ENCODE data around the gene MAP3K14. TPM values are rescaled to one million over a fixed set of nuclear protein-coding genes. Genes with fewer than 3 reads are reported as not detected.
"Not testable (repeated sequence)": the region's sequence is repeated elsewhere in the genome, so short reads cannot be mapped to it uniquely, and the experiment has no call there.

Gene MAP3K14
- total RNA-seq, 1 donor from 2014 or later, result 5.7 TPM

- no peaks in the 10 kb centered on the region for H3K9me3 Mint-ChIP-seq (ENCODE audit: unreplicated experiment)
- no peaks in the 10 kb centered on the region for H3K27me3 Mint-ChIP-seq (ENCODE audit: unreplicated experiment)
- H3K36me3 Mint-ChIP-seq (ENCODE audit: unreplicated experiment), result peaks cover 14% of the 10 kb centered on the region
- H3K27ac Mint-ChIP-seq (ENCODE audit: unreplicated experiment), result no peak overlapping the region
- no peaks in the 10 kb centered on the region for H3K4me1 Mint-ChIP-seq (ENCODE audit: low read depth, unreplicated experiment)
- TF ChIP-seq, protein P1, sequence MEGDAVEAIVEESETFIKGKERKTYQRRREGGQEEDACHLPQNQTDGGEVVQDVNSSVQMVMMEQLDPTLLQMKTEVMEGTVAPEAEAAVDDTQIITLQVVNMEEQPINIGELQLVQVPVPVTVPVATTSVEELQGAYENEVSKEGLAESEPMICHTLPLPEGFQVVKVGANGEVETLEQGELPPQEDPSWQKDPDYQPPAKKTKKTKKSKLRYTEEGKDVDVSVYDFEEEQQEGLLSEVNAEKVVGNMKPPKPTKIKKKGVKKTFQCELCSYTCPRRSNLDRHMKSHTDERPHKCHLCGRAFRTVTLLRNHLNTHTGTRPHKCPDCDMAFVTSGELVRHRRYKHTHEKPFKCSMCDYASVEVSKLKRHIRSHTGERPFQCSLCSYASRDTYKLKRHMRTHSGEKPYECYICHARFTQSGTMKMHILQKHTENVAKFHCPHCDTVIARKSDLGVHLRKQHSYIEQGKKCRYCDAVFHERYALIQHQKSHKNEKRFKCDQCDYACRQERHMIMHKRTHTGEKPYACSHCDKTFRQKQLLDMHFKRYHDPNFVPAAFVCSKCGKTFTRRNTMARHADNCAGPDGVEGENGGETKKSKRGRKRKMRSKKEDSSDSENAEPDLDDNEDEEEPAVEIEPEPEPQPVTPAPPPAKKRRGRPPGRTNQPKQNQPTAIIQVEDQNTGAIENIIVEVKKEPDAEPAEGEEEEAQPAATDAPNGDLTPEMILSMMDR (IDR thresholded peaks at IDR 0.05; ENCODE audit: partially characterized antibody, unreplicated experiment), result no peak
- DNase-seq, result no peak
- H3K4me3 Mint-ChIP-seq (ENCODE audit: unreplicated experiment), result no peak overlapping the region
These were observed 35.0 kb upstream of the MAP3K14 start for GRCh38 chr17:45351831-45352230.

DNA sequence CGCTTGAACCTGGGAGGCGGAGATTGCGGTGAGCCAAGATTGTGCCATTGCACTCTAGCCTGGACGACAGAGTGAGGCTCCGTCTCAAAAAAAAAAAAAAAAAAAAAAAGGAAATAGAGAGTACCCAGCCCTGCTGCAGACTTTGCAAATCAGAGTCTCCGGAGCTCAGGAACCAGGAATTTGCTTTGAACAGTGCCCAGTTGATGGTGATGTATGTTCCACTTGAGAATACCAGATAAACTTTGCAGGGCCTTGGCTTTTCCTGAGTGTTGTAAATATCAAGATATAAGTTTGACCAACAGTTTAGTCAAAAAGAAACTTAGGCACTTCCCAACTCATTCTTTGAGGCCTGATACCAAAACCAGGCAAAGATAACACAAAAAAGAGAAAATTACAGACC is 30.6 kb upstream of the MAP3K14 start:
- H3K4me3 Mint-ChIP-seq (ENCODE audit: unreplicated experiment), result no peak overlapping the region
- peaks cover under 1% of the 10 kb centered on the region for H3K27me3 Mint-ChIP-seq (ENCODE audit: unreplicated experiment)
- TF ChIP-seq, protein P1 (IDR thresholded peaks at IDR 0.05; ENCODE audit: partially characterized antibody, unreplicated experiment), result no peak
- DNase-seq, result no peak
- no peaks in the 10 kb centered on the region for H3K4me1 Mint-ChIP-seq (ENCODE audit: low read depth, unreplicated experiment)
- peaks cover 2% of the 10 kb centered on the region for H3K9me3 Mint-ChIP-seq (ENCODE audit: unreplicated experiment)
- H3K36me3 Mint-ChIP-seq (ENCODE audit: unreplicated experiment), result peaks cover 14% of the 10 kb centered on the region
- no peak overlapping the region for H3K27ac Mint-ChIP-seq (ENCODE audit: unreplicated experiment)

GRCh38 chr17:45346216-45347015 is 29.6 kb upstream of the MAP3K14 start:
- TF ChIP-seq, protein P1 (IDR thresholded peaks at IDR 0.05; ENCODE audit: partially characterized antibody, unreplicated experiment), result no peak
- no peaks in the 10 kb centered on the region for H3K4me1 Mint-ChIP-seq (ENCODE audit: low read depth, unreplicated experiment)
- no peak overlapping the region for H3K4me3 Mint-ChIP-seq (ENCODE audit: unreplicated experiment)
- H3K27me3 Mint-ChIP-seq (ENCODE audit: unreplicated experiment), result peaks cover 2% of the 10 kb centered on the region
- DNase-seq, result no peak
- peaks cover 2% of the 10 kb centered on the region for H3K9me3 Mint-ChIP-seq (ENCODE audit: unreplicated experiment)
- peaks cover 6% of the 10 kb centered on the region for H3K36me3 Mint-ChIP-seq (ENCODE audit: unreplicated experiment)
- H3K27ac Mint-ChIP-seq (ENCODE audit: unreplicated experiment), result no peak overlapping the region

DNA sequence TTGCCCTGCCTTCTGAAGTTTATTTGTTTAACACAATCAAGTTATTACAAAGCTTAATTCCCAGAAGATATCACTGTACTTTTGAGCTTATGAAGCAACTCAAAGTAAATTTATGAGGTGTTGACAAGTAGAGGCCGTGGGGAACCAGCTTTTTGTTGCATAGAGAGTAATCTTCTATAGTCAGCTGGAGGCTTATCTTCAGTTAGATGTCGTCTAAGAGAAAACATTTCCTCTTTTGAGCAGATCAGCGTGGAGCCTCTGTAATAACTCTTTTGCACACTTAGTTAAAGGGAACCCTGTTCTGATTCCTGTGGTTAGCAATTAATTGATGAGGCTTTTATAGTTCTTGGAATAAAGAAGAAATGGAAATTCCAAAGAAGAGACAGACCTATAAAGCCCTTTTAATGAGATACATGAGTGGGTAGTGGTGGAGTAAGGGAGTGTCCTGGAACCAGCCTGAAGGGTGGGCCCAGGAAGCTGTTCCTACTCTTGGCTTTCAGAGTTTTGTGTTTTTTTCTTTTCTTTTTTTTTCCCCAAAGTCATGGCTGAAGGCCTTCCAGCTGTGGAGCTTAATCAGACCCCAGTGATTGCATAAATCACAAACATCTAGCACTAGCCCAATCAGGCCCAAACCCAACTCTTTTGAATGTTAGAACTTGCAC is 28.9 kb upstream of the MAP3K14 start:
- TF ChIP-seq, protein P1 (IDR thresholded peaks at IDR 0.05; ENCODE audit: partially characterized antibody, unreplicated experiment), result no peak
- Mint-ChIP-seq H3K4me1 (ENCODE audit: low read depth, unreplicated experiment) (no peaks in the 10 kb centered on the region), H3K9me3 (ENCODE audit: unreplicated experiment) (peaks cover 2% of the 10 kb centered on the region), H3K36me3 (ENCODE audit: unreplicated experiment) (no peaks in the 10 kb centered on the region), H3K27ac (ENCODE audit: unreplicated experiment) (no peak overlapping the region), H3K27me3 (ENCODE audit: unreplicated experiment) (peaks cover 2% of the 10 kb centered on the region), H3K4me3 (ENCODE audit: unreplicated experiment) (no peak overlapping the region)
- DNase-seq, result no peak

DNA sequence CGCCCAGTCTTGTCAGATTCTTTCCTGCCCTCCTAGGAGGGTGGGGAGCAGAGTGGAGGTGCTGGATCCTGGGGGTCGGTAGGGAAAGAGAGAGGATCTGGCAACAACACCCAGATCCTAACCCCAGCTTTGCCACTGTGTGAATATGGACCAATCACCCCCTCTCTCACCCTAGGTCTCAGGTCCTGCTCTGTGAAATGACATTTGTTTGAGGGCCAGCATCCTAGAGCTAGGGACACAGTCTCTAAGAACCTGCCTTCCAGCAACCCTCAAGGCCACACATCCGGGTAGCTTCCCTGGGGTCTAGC is 28.4 kb upstream of the MAP3K14 start:
- H3K27me3 Mint-ChIP-seq (ENCODE audit: unreplicated experiment), result peaks cover 2% of the 10 kb centered on the region
- H3K4me3 Mint-ChIP-seq (ENCODE audit: unreplicated experiment), result no peak overlapping the region
- H3K4me1 Mint-ChIP-seq (ENCODE audit: low read depth, unreplicated experiment), result no peaks in the 10 kb centered on the region
- no peaks in the 10 kb centered on the region for H3K36me3 Mint-ChIP-seq (ENCODE audit: unreplicated experiment)
- no peak for DNase-seq
- H3K9me3 Mint-ChIP-seq (ENCODE audit: unreplicated experiment), result peaks cover 2% of the 10 kb centered on the region
- H3K27ac Mint-ChIP-seq (ENCODE audit: unreplicated experiment), result no peak overlapping the region
- TF ChIP-seq, protein P1 (IDR thresholded peaks at IDR 0.05; ENCODE audit: partially characterized antibody, unreplicated experiment), result no peak

- H3K27ac Mint-ChIP-seq (ENCODE audit: unreplicated experiment); H3K36me3 Mint-ChIP-seq (ENCODE audit: unreplicated experiment); H3K9me3 Mint-ChIP-seq (ENCODE audit: unreplicated experiment); H3K27me3 Mint-ChIP-seq (ENCODE audit: unreplicated experiment); DNase-seq; H3K4me1 Mint-ChIP-seq (ENCODE audit: low read depth, unreplicated experiment); H3K4me3 Mint-ChIP-seq (ENCODE audit: unreplicated experiment): not testable (repeated sequence)
These were observed 27.3 kb upstream of the MAP3K14 start for GRCh38 chr17:45343967-45344664.
